K562 (cell line): ENCODE results near the gene WDCP. TPM values are rescaled to one million over a fixed set of nuclear protein-coding genes. Genes with fewer than 3 reads are reported as not detected.

ENCODE experiments used
- ATAC-seq: fragments of 200-7000 bp; cut with Tn5 transposase; 3 replicates; pipeline ENCODE4 v1.9.1; 2020; ENCODE audit warnings: moderate library complexity
- BruUV-seq: library from RNA; stranded (reverse); fragments of 400-500 nt; replicated peaks from 2 replicates; lab custom pipeline; 2021; lab: Mats Ljungman, UMichigan
- CTCF ChIA-PET: fragments of 300-600 bp; formaldehyde crosslinking; extraction: SDS; loops from one replicate; lab custom pipeline; 2021; ENCODE audit warnings: low intra/inter-chr PET ratio; lab: Yijun Ruan, JAX
- POLR2A ChIA-PET: fragments of 300-600, 350-650 bp; sonication (Branson Sonifier 250); formaldehyde crosslinking; extraction: SDS; loops from one replicate; lab custom pipeline; 2021; ENCODE audit warnings: antibody characterized with exemption, inconsistent platforms; lab: Yijun Ruan, JAX
- DNase-seq, 4 experiments: peaks; one replicate each; pipeline versions ENCODE4 v3.0.0 to v3.0.0-alpha.2; 2011 to 2018; ENCODE audit warnings: low spot score in 3 of 4, mixed read lengths in 3 of 4; ENCODE audit errors: extremely low read depth in 1 of 4
- FAIRE-seq: peaks from 2 replicates; lab custom pipeline; 2011; peaks lifted over from hg19 to GRCh38; lab: Jason Lieb, UNC
- H2AFZ ChIP-seq: 2 replicates; pipeline ENCODE4 v1.6.0; 2011; ENCODE audit warnings: low read depth, low read length, control low read depth, inconsistent platforms
- H3K27ac ChIP-seq: fragments of 200-600 bp; 3 replicates; pipeline ENCODE4 v1.8.0; 2011; ENCODE audit warnings: low read depth, mild to moderate bottlenecking, control low read depth, inconsistent platforms, low read length, moderate library complexity, mixed read lengths; ENCODE audit errors: extremely low read depth
- H3K27me3 ChIP-seq, 2 experiments: fragments of 300-600 bp in 1 of 2; 2 replicates in 1 of 2; 3 replicates in 1 of 2; pipeline versions ENCODE4 v1.6.0 to v1.8.0; 2011; ENCODE audit warnings: inconsistent platforms in 2 of 2, low read length in 2 of 2, mild to moderate bottlenecking in 1 of 2, mixed read lengths in 1 of 2, moderate library complexity in 1 of 2; ENCODE audit not compliant: control insufficient read depth in 2 of 2, insufficient read depth in 2 of 2
- H3K36me3 ChIP-seq: fragments of 300-600 bp; 3 replicates; pipeline ENCODE4 v1.8.0; 2011; ENCODE audit warnings: mild to moderate bottlenecking, low read length, inconsistent platforms; ENCODE audit not compliant: control insufficient read depth, insufficient read depth
- H3K4me1 ChIP-seq, 2 experiments: fragments of 200-600 bp in 1 of 2; replicated peaks in 1 of 2; 2 replicates in 1 of 2; 3 replicates in 1 of 2; pipeline versions ENCODE4 v1.5.1 to v1.8.0; 2011; ENCODE audit warnings: inconsistent platforms in 2 of 2, low read length in 2 of 2, mild to moderate bottlenecking in 1 of 2, mixed read lengths in 1 of 2, moderate library complexity in 1 of 2; ENCODE audit not compliant: control insufficient read depth in 2 of 2, insufficient read depth in 2 of 2
- H3K4me2 ChIP-seq: 2 replicates; pipeline ENCODE4 v1.6.1; 2011; ENCODE audit warnings: low read length, control low read depth, inconsistent platforms, mixed read lengths; ENCODE audit not compliant: insufficient read depth
- H3K4me3 ChIP-seq: fragments of 200-600 bp; sonication (generic), shearing (Covaris generic); 2 replicates; pipeline ENCODE4 v1.5.1; 2016; ENCODE audit warnings: control low read depth, inconsistent platforms
- H3K79me2 ChIP-seq: fragments of 200-600 bp; 3 replicates; pipeline ENCODE4 v1.8.0; 2011; ENCODE audit warnings: low read length, inconsistent platforms; ENCODE audit not compliant: control insufficient read depth, insufficient read depth
- H3K9ac ChIP-seq, 2 experiments: 2 replicates each; pipeline versions ENCODE4 v1.6.0 to v1.6.1; 2011; ENCODE audit warnings: low read depth in 2 of 2, low read length in 2 of 2, control low read depth in 1 of 2, inconsistent platforms in 1 of 2, mild to moderate bottlenecking in 1 of 2, mixed read lengths in 1 of 2; ENCODE audit not compliant: insufficient read depth in 1 of 2
- H3K9me1 ChIP-seq: one replicate; pipeline ENCODE4 v1.6.0; 2011; ENCODE audit warnings: inconsistent platforms, mild to moderate bottlenecking, low read length, moderate library complexity; ENCODE audit not compliant: control insufficient read depth, insufficient read depth
- H3K9me3 ChIP-seq: replicated peaks from 2 replicates; pipeline ENCODE4 v1.5.1; 2011; ENCODE audit warnings: low read depth, low read length, inconsistent platforms; ENCODE audit not compliant: control insufficient read depth, insufficient read depth
- H4K20me1 ChIP-seq: replicated peaks from 2 replicates; pipeline ENCODE4 v1.6.1; 2011; ENCODE audit warnings: low read length, inconsistent platforms, mixed read lengths; ENCODE audit not compliant: control insufficient read depth, insufficient read depth
- CHD4 ChIP-seq: fragments of 200-600 bp; sonication (generic); IDR thresholded peaks from 3 replicates; pipeline ENCODE4 v1.6.1; 2012; ENCODE audit warnings: low read depth, mild to moderate bottlenecking, mixed read lengths, low read length, inconsistent platforms; ENCODE audit not compliant: insufficient read depth, insufficient replicate concordance, poor library complexity, severe bottlenecking
- SIN3B ChIP-seq: fragments of 450-650 bp; IDR thresholded peaks from 2 replicates; pipeline ENCODE4 v1.6.1; 2017; ENCODE audit warnings: low read depth, mild to moderate bottlenecking, moderate library complexity
- SLC30A9 ChIP-seq: fragments of 250-450 bp; sonication (Bioruptor Pico); IDR thresholded peaks from 2 replicates; pipeline ENCODE4 v1.8.0; 2022; ENCODE audit warnings: mild to moderate bottlenecking, moderate library complexity
- SNRNP70 ChIP-seq: fragments of 200-400 bp; formaldehyde crosslinking; optimal IDR thresholded peaks from 2 replicates; pipeline ENCODE3; 2017; ENCODE audit warnings: low read depth, low read length
- ZFP1 ChIP-seq: fragments of 450-650 bp; formaldehyde crosslinking; IDR thresholded peaks from 2 replicates; pipeline ENCODE4 v1.4.0; 2020; ENCODE audit warnings: mild to moderate bottlenecking, mixed read lengths
- WGBS: fragments of 100-300 bp; shearing (Covaris generic); methylation state at CpG from one replicate; pipeline ENCODE4 v1.1.6; 2016; ENCODE audit warnings: low coverage, mixed read lengths; ENCODE audit not compliant: insufficient coverage; ENCODE audit errors: missing lambda C conversion rate; 5-methylcytosine and 5-hydroxymethylcytosine counted together
- in situ Hi-C: fragments of 300-500 bp; cut with MboI; formaldehyde crosslinking; loops from 4 replicates; pipeline ENCODE4 v1.15.0; 2018; ENCODE audit warnings: inconsistent platforms, mixed read lengths
- intact Hi-C: fragments of 100-400 bp; cut with micrococcal nuclease; formaldehyde crosslinking; loops from 2 replicates; pipeline ENCODE4 v1.14.2; 2022
- polyA plus RNA-seq, 8 experiments: library from polyadenylated mRNA; depleted of rRNA in 4 of 8; stranded (reverse) in 5 of 8; unstranded in 3 of 8; fragments of >200 nt; fragmentation: Nextera tagmentation in 2 of 8; fragmentation: Illumina TruSeq in 1 of 8; extraction: Ambion mirVana in 2 of 8; extraction: Trizol in 1 of 8; gene quantifications; 2 replicates each; pipeline versions ENCODE4 v1.2.1 to v1.2.3, GENCODE V29; 2011 to 2014; ENCODE audit warnings: inconsistent platforms in 1 of 8, missing spikeins in 1 of 8
- total RNA-seq, 7 experiments: library from RNA; depleted of rRNA in 6 of 7; stranded (reverse); fragments of >200 nt in 6 of 7; fragmentation: Illumina TruSeq in 2 of 7; extraction: Trizol in 2 of 7; gene quantifications; 2 replicates each; pipeline versions ENCODE4 v1.2.1 to v1.2.3, GENCODE V29; 2011 to 2021; ENCODE audit warnings: low replicate concordance in 1 of 7
- TF ChIP-seq, protein P1 (sequence below): IDR thresholded peaks from 2 replicates; pipeline ENCODE4 v1.6.1; 2016; ENCODE audit warnings: missing genetic modification characterization, missing compliant biosample characterization
- TF ChIP-seq, protein P2 (sequence below): fragments of 450-650 bp; IDR thresholded peaks from 2 replicates; pipeline ENCODE4 v1.6.1; 2016; ENCODE audit warnings: antibody characterized with exemption
- TF ChIP-seq, protein P3 (sequence below): fragments of 450-650 bp; formaldehyde crosslinking; IDR thresholded peaks from 2 replicates; pipeline ENCODE4 v1.4.0; 2020; ENCODE audit warnings: mild to moderate bottlenecking, moderate library complexity

WDCP gene
- total and polyA plus RNA-seq, 9 of the 15 experiments (the other 6 are each of a cell fraction or from before 2014, with no cell fraction given) = 10.1 to 41.4 (median 21.8) TPM

DNA sequence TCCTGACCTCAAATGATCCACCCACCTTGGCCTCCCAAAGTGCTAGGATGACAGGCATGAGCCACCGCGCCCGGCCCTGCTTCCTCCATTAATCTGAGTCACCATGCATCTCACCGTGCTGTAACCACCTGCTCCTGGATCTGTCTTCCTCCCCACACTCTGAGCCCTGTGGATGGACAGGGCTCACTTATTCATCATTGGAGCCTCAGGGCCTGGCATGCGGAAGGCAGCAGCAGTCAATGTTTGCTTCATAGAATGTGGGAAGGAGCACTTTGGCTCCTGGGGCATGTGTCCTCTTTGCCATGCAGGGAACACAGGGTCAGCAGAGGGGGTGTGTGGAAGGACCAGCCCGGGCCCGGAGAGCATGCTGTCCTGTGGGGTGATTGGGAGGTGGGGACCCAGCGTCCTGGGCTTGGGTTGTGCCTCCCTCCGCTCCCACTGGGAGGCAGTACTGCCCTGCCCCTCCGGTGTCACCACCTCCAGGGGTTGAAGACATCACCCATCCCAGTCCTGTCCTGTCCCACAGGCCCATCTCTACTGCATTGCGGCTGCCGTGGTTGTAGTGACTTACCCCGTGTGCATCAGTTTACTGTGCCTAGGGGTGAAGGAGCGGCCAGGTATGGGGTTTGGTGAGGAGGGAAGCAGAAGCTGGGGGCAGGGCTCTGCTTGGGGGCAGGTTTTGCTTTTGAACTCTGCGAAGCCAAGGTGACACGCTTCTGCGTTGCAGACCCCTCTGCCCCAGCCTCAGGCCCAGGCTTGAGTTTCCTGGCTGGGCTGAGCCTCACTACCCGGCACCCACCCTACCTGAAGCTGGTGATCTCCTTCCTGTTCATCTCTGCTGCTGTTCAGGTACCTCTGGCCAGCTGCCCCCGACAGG, 25.8 kb downstream of the WDCP start:
- Histone ChIP-seq H3K9ac (peak overlapping the region in 1 of 2 experiments; percentile 48; a peak in 1 of 4 replicates), H3K4me1 (peaks cover under 1 to 35% of the 10 kb centered on the region in 2 experiments; a peak in 4 of 5 replicates), H3K79me2 (no peaks in the 10 kb centered on the region), H3K4me3 (no peak overlapping the region), H3K4me2 (no peak overlapping the region), H3K36me3 (peaks cover 40% of the 10 kb centered on the region), H3K27ac (no peak overlapping the region), H3K27me3 (no peaks in the 10 kb centered on the region), H2AFZ (no peak overlapping the region), H3K9me3 (no peaks in the 10 kb centered on the region), H4K20me1 (peaks cover 14% of the 10 kb centered on the region), H3K9me1 (peaks cover 3% of the 10 kb centered on the region)
- intact Hi-C loops = loop anchor here (1.0 to 5.0 kb wide), 3 partner anchors 41 to 143 kb away; partner anchors contain the start of gene TP53I3
- FAIRE-seq (peak; percentile 89), ATAC-seq (peak; percentile 93), DNase-seq (peak; percentile 55 to 74 (median 73))
- 62% methylated on average over 17 of the region's 19 CpGs for WGBS
- CTCF ChIA-PET = interaction anchor here (0.7 to 1.0 kb wide), 2 partner anchors 141 to 143 kb away, joined by 3 to 4 read pairs; no protein-coding TSS in a partner anchor
- POLR2A ChIA-PET = interaction anchor here (0.7 to 1.2 kb wide), 2 partner anchors 9 kb away, joined by 3 read pairs; no protein-coding TSS in a partner anchor
- BruUV-seq = no TSS peak
- in situ Hi-C loops = no loop called here
- TF ChIP-seq SLC30A9 (CRISPR knock-in tag) (no peak), SIN3B (no peak), ZFP1 (no peak), SNRNP70 (no peak), CHD4 (no peak)
- TF ChIP-seq, protein P1, sequence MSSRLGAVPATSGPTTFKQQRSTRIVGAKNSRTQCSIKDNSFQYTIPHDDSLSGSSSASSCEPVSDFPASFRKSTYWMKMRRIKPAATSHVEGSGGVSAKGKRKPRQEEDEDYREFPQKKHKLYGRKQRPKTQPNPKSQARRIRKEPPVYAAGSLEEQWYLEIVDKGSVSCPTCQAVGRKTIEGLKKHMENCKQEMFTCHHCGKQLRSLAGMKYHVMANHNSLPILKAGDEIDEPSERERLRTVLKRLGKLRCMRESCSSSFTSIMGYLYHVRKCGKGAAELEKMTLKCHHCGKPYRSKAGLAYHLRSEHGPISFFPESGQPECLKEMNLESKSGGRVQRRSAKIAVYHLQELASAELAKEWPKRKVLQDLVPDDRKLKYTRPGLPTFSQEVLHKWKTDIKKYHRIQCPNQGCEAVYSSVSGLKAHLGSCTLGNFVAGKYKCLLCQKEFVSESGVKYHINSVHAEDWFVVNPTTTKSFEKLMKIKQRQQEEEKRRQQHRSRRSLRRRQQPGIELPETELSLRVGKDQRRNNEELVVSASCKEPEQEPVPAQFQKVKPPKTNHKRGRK (tag) = no peak
- TF ChIP-seq, protein P2, sequence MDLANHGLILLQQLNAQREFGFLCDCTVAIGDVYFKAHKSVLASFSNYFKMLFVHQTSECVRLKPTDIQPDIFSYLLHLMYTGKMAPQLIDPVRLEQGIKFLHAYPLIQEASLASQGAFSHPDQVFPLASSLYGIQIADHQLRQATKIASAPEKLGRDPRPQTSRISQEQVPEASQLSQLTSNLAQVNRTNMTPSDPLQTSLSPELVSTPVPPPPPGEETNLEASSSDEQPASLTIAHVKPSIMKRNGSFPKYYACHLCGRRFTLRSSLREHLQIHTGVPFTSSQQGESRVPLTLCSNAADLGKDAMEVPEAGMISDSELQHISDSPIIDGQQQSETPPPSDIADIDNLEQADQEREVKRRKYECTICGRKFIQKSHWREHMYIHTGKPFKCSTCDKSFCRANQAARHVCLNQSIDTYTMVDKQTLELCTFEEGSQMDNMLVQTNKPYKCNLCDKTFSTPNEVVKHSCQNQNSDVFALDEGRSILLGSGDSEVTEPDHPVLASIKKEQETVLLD = no peak
- TF ChIP-seq, protein P3, sequence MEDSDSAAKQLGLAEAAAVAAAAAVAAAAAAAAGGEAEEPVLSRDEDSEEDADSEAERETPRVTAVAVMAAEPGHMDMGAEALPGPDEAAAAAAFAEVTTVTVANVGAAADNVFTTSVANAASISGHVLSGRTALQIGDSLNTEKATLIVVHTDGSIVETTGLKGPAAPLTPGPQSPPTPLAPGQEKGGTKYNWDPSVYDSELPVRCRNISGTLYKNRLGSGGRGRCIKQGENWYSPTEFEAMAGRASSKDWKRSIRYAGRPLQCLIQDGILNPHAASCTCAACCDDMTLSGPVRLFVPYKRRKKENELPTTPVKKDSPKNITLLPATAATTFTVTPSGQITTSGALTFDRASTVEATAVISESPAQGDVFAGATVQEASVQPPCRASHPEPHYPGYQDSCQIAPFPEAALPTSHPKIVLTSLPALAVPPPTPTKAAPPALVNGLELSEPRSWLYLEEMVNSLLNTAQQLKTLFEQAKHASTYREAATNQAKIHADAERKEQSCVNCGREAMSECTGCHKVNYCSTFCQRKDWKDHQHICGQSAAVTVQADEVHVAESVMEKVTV (CRISPR knock-in tag) = 0 out of 2 replicates have a peak, but pooled peaks have one; percentile 21
